AG09309 (cell line): ENCODE data around the gene TUBGCP5.
"Not testable (repeated sequence)": the region's sequence is repeated elsewhere in the genome, so short reads cannot be mapped to it uniquely, and the experiment has no call there.

Experiments used
- DNase-seq: peaks from one replicate; pipeline ENCODE4 v3.0.0-alpha.2; 2010; ENCODE audit warnings: low read depth
- H3K4me3 ChIP-seq: 2 replicates; pipeline ENCODE4 v1.5.1; 2011; ENCODE audit warnings: mild to moderate bottlenecking, low read depth, low read length, moderate library complexity; ENCODE audit not compliant: control insufficient read depth
- TF ChIP-seq, protein P1 (sequence below): IDR thresholded peaks from 2 replicates; pipeline ENCODE4 v1.5.1; 2011; ENCODE audit warnings: mild to moderate bottlenecking, low read depth, low read length, inconsistent platforms; ENCODE audit not compliant: insufficient read depth, control insufficient read depth; ENCODE audit errors: missing control alignments

The TUBGCP5 gene

DNA sequence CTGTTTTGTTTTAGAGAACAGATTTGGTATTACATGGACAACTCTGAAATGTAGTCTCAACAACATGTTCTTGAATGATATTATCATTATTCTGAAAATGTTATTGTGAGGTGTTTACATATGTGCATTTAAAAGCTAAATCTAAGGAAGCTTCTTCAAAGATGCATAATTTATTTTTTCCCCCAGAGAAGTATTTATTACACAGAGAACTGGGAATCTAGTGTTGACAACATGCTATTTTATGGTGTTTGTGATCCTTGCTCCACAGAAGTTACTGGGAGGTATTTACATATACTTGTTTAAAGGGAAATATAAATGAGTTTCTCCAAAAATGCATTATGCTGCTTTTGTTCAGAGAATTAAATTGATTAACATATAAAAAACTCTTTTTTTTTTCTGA lies 18.3 kb upstream of the TUBGCP5 start:
- no peak overlapping the region for H3K4me3 ChIP-seq
- TF ChIP-seq, protein P1, sequence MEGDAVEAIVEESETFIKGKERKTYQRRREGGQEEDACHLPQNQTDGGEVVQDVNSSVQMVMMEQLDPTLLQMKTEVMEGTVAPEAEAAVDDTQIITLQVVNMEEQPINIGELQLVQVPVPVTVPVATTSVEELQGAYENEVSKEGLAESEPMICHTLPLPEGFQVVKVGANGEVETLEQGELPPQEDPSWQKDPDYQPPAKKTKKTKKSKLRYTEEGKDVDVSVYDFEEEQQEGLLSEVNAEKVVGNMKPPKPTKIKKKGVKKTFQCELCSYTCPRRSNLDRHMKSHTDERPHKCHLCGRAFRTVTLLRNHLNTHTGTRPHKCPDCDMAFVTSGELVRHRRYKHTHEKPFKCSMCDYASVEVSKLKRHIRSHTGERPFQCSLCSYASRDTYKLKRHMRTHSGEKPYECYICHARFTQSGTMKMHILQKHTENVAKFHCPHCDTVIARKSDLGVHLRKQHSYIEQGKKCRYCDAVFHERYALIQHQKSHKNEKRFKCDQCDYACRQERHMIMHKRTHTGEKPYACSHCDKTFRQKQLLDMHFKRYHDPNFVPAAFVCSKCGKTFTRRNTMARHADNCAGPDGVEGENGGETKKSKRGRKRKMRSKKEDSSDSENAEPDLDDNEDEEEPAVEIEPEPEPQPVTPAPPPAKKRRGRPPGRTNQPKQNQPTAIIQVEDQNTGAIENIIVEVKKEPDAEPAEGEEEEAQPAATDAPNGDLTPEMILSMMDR: no peak
- no peak for DNase-seq

DNA sequence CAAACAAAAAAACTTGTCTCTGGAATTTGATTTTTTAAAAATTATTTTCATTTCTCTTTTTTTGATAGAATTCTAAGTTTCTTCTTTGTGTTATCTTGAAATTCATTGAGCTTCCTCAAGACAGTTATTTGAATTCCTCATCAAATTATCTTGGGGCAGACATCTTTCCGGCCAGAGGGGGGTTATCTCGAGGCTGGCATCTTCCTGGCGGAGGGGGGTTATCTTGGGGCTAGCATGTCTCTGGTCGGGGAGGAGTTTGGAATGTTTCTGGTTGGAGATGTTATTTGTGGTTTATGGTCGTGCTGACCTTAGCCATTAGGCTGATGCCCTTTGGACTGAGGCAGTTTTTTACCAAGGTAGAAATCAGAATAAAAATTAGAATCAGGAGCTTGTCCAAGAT lies 15.9 kb upstream of the TUBGCP5 start:
- DNase-seq: no peak
- TF ChIP-seq, protein P1: no peak
- H3K4me3 ChIP-seq: no peak overlapping the region

DNA sequence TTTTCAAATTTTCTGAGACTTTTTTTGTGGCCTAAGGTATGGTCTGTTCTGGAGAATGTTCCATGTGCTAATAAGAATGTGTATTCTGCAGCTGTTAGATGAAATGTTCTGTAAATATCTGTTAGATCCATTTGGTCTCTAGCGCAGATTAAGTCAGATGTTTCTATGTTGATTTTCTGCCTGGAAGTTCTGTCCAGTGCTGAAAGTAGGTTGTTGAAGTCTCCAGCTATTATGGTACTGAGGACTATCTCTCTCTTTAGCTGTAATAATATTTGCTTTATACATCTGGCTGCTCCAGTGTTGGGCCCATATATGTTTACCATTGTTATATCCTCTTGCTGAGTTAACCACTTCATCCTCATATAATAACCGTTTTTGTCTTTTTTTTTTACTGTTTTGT lies 13.2 kb upstream of the TUBGCP5 start:
- TF ChIP-seq, protein P1: no peak
- no peak overlapping the region for H3K4me3 ChIP-seq
- DNase-seq: no peak

DNA sequence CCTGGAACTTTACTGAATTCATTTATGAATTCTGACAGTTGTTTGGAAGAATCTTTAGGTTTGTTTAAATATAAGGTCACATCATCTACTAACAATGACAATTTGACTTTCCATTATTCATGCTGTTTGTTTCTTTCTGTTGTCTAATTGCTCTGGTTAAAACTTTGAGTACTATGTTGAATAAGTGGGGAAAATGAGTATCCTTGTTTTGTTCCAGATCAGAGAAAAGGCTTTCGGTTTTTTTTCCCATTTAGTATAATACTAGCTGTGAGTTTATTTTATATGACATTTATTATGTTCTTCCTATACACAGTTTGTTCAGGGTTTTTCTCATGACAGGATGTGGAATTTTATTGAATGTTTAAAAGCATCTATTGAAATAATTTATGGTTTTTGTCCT lies 11.3 kb upstream of the TUBGCP5 start:
- no peak overlapping the region for H3K4me3 ChIP-seq
- no peak for DNase-seq
- TF ChIP-seq, protein P1: no peak

DNA sequence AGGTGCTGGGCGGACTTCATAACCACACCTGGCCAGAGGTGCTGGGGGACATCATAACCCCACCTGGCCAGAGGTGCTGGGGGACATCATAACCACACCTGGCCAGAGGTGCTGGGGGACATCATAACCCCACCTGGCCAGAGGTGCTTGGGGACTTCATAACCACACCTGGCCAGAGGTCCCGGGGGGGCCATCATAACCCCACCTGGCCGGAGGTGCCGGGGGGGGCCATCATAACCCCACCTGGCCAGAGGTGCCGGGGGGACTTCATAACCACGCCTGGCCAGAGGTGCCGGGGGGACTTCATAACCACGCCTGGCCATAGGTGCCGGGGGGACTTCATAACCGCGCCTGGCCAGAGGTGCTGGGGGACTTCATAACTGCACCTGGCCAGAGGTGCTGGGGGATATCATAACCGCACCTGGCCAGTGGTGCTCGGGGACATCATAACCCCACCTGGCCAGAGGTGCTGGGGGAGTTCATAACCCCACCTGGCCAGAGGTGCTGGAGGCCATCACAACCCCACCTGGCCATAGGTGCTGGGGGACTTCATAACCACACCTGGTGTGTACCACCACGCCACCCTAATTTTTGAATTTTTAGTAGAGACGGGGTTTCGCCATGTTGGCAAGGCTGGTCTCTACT lies 10.7 kb upstream of the TUBGCP5 start:
- TF ChIP-seq, protein P1: no peak
- no peak for DNase-seq
- H3K4me3 ChIP-seq: no peak overlapping the region

DNA sequence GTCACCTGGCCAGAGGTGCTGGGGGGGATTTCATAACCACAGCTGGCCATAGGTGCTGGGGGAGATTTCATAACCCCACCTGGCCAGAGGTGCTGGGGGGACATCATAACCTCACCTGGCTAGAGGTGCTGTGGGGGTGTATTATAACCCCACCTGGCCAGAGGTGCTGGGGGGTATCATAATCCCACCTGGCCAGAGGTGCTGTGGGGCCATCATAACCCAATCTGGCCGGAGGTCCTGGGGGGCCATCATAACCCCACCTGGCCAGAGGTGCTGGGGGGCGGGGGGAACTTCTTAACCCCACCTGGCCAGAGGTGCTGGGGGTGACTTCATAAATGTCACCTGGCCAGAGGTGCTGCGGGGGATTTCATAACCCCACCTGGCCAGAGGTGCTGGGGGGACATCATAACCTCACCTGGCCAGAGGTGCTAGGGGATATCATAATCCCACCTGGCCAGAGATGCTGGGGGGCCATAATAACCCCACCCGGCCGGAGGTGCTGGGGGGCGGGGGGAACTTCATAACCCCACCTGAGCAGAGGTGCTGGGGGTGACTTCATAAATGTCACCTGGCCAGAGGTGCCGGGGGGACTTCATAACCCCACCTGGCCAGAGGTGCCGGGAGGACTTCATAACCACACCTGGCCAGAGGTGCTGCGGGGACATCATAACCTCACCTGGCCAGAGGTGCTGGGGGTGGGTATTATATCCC lies 9.4 kb upstream of the TUBGCP5 start:
- DNase-seq, H3K4me3 ChIP-seq: not testable (repeated sequence)

DNA sequence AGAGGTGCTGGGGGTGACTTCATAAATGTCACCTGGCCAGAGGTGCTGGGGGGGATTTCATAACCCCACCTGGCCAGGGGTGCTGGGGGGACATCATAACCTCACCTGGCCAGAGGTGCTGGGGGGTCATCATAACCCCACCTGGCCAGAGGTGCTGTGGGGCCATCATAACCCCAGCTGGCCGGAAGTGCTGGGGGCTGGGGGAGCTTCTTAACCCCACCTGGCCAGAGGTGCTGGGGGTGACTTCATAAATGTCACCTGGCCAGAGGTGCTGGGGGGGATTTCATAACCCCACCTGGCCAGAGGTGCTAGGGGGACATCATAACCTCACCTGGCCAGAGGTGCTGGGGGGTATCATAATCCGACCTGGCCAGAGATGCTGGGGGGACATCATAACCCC lies 4.6 kb upstream of the TUBGCP5 start:
- DNase-seq: not testable (repeated sequence)

DNA sequence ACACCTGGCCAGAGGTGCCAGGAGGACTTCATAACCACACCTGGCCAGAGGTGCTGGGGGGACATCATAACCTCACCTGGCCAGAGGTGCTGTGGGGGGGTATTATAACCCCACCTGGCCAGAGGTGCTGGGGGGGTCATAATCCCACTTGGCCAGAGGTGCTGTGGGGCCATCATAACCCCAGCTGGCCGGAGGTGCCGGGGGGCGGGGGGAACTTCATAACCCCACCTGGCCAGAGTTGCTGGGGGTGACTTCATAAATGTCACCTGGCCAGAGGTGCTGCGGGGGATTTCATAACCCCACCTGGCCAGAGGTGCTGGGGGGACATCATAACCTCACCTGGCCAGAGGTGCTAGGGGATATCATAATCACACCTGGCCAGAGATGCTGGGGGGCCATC lies 4.2 kb upstream of the TUBGCP5 start:
- DNase-seq, H3K4me3 ChIP-seq: not testable (repeated sequence)

More for the DNA sequence above, 4.6 kb upstream of the TUBGCP5 start:
- not testable (repeated sequence) for H3K4me3 ChIP-seq

DNA sequence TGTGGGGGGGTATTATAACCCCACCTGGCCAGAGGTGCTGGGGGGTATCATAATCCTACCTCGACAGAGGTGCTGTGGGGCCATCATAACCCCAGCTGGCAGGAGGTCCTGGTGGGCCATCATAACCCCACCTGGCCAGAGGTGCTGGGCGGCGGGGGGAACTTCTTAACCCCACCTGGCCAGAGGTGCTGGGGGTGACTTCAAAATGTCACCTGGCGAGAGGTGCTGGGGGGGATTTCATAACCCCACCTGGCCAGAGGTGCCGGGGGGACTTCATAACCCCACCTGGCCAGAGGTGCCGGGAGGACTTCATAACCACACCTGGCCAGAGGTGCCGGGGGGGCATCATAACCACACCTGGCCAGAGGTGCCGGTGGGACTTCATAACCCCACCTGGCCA lies 2.4 kb upstream of the TUBGCP5 start:
- H3K4me3 ChIP-seq, DNase-seq: not testable (repeated sequence)
